Mesangial cell (primary cell): Measurements from ENCODE around the gene PPARG. TPM values are rescaled to one million over a fixed set of nuclear protein-coding genes. Genes with fewer than 3 reads are reported as not detected.

ENCODE experiments used
- total RNA-seq: library from RNA; depleted of rRNA; stranded (reverse); fragments of >200 nt; gene quantifications from 2 replicates; pipeline ENCODE4 v1.2.3, GENCODE V29; 2015

Gene PPARG
- total RNA-seq: 18.3 and 21.3 TPM in 2 replicates

DNA sequence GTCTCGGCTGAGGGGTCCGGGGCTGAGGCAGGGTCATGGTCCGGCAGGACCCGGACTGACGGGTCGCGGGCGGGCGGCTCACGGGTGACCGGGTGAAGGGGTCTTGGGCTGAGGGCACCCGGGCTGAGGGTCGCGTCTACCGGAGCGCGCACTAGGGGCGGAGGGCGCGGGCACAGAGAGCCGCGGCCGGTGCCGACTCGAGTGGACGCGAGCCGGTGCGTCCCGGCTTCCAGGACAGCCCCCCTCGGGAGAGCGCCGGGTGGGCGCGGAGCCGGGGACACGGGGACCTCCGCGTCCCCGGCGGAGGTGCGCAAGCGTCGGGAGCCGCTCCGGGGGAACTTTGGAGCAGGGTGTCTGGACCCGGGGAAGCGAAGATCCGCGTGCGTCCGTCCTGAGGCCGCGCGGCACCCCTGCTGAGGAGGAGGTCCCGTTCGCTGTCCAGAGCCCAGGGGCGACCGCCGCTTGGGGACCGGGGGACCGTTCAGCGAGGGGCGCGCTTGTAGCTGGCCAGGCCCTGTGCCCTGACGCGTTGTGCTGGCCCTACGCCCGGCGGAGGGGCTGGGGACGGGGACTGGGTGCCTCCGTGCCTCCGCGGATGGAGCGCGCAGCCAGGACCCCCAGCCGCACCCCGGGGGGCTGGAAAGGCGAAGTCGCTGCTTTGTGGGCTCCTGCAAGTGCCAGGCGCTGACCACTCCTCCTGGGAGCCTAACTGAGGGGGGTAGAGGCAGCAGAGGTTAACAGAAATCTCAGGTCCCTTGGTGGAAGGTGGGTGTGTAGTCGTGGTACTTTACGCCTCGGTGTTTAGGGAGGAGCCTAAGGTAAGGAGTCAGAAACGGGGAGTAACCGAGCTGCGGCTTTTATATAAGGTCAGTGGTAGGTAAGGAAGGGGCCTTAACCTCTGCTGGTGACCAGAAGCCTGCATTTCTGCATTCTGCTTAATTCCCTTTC, at the start of gene PPARG:
Gene PPARG (plus strand): TSS at position 889 of the 948 bp plus-strand sequence. CDS start 90,642 bp downstream, outside the sequence.

Other genes starting within 250 kb of the PPARG start
- 1.3 and 4.4 TPM in 2 replicates for gene TIMP4, start 130.2 kb upstream of the PPARG start, total RNA-seq
- gene TSEN2, start 195.4 kb downstream of the PPARG start, total RNA-seq: 5.8 and 8.5 TPM in 2 replicates